GM12892 (cell line): ENCODE measurements around the gene FUZ.

Experiments
- POLR2A ChIP-seq: IDR thresholded peaks from 2 replicates; pipeline ENCODE4 v1.6.1; 2011; ENCODE audit warnings: low read depth, low read length, control low read depth
- POLR2AphosphoS5 ChIP-seq: IDR thresholded peaks from 2 replicates; pipeline ENCODE4 v1.6.1; 2011; ENCODE audit warnings: low read depth, low read length, control low read depth
- TAF1 ChIP-seq: IDR thresholded peaks from 2 replicates; pipeline ENCODE4 v1.6.1; 2011; ENCODE audit warnings: low read depth, mild to moderate bottlenecking, control low read depth, low read length, borderline replicate concordance

DNA sequence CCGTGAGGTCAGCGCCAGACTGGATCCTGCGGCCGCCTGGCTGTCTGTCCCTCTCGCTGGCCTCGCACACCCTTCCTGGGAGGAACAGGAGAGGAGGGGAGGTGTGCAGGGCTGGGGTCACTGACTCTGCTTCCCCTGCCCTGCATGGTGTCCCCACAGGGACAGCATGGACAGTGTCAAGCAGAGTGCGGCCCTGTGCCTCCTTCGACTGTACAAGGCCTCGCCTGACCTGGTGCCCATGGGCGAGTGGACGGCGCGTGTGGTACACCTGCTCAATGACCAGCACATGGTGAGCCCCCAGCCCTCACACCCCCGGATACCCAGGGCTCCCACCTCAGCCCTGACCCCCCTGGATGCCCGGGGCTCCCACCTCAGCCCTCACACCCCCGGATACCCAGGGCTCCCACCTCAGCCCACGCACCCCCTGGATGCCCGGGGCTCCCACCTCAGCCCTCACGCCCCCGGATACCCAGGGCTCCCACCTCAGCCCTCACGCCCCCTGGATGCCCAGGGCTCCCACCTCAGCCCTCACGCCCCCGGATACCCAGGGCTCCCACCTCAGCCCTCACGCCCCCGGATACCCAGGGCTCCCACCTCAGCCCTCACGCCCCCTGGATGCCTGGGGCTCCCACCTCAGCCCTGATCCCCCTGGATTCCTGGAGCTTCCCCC, 21.2 kb downstream of the FUZ start:
- TF ChIP-seq POLR2AphosphoS5 (no peak), POLR2A (no peak), TAF1 (no peak)
